Activated effector memory CD4-positive, alpha-beta T cell treated with anti-CD3 and anti-CD28 coated beads, Interleukin-2, amount 50 U/mL, for 16 hours (primary cell): Measurements from ENCODE around the gene CDCA7.
"Not testable (repeated sequence)": the region's sequence is repeated elsewhere in the genome, so short reads cannot be mapped to it uniquely, and the experiment has no call there.

ENCODE experiments used
- DNase-seq: peaks from one replicate; pipeline ENCODE4 v3.0.0-alpha.2; 2020

CDCA7 gene

DNA sequence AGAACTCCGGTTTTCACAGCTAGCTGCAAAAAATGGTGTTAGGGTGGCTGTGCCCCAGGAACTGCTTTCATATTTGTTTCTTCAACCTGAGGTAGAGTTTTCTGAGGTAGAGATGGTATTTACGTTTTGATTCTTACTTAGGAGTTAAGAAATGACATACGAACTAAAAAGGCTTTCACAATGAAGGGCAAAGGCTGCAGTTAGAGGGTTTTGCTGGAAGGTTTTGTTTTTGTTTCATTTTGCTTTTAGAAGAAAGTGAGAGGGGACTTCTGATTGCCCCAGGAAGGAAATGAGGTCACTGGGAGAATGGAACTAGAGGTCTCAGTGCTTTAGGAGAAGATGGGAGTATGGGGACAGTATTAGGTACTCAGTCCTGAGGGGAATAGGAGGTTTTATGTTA lies 15.5 kb downstream of the CDCA7 start:
- no peak for DNase-seq

DNA sequence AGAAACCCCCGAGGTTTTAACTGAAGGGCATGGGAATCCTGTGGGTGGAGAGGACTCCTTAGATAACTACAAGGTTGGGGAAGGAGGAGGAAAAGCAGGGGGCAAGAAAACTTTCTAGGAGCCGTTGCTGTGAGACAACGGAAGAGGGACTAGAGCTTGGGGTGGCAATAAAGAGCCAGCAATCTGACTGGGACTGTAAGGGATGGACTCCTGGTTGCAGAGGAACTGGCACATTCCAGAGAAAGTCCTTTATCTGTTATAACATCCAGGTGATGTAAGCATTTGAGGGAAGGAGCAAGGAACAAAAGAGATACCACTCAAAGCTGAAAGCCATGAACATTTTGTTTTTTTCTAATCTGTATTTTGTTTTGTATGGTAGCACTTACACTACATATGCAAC lies 16.4 kb downstream of the CDCA7 start:
- DNase-seq, result no peak

DNA sequence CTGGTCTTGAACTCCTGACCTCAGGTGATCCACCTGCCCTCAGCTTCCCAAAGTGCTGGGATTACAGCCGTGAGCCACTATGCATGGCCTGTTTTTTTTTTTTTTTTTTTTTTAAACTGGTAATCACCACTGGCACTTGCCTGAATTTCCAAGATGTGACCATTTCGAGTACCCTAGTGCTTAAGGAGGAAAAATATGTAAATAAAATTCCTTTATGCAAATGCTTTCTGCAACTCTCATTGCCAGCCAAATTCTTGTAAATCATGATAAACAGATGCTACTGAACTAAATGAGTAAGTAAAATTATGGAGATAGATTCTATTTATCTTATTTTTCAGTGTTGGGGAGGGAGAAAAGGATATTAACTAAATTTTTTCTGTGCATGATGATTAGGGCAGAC lies 18.6 kb downstream of the CDCA7 start:
- no peak for DNase-seq

DNA sequence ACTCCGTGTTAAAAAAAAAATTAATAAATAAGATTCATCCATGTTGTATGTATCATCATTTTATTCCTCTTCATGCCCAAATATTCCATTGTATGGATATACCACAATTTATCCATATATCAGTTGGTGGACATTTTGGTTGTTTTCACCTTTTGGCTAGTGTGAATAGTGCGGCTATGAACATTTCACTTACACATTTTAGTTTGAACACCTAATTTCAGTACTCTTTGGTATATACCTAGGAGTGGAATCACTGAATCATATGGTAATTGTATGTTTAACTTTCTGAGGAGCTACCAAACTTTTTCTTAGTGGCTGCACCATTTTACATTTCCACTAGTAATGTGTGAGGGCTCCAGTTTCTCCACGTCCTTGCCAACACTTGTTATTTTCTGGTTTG lies 20.0 kb downstream of the CDCA7 start:
- DNase-seq, result no peak

DNA sequence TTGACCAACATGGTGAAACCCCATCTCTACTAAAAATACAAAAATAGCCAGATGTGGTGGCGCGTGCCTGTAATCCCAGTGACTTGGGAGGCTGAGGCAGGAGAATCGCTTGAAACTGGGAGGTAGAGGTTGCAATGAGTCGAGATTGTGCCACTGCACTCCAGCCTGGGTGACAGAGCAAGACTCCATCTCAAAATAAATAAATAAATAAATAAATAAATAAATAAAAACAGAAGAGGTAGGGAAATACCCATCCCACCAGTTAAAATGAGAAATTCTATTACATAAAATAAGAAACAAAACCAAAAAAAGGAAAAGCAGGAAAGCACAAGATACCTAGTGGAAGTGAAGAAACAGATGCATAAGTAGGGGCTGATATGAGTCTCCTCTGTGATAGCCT lies 30.9 kb downstream of the CDCA7 start:
- DNase-seq, result not testable (repeated sequence)

DNA sequence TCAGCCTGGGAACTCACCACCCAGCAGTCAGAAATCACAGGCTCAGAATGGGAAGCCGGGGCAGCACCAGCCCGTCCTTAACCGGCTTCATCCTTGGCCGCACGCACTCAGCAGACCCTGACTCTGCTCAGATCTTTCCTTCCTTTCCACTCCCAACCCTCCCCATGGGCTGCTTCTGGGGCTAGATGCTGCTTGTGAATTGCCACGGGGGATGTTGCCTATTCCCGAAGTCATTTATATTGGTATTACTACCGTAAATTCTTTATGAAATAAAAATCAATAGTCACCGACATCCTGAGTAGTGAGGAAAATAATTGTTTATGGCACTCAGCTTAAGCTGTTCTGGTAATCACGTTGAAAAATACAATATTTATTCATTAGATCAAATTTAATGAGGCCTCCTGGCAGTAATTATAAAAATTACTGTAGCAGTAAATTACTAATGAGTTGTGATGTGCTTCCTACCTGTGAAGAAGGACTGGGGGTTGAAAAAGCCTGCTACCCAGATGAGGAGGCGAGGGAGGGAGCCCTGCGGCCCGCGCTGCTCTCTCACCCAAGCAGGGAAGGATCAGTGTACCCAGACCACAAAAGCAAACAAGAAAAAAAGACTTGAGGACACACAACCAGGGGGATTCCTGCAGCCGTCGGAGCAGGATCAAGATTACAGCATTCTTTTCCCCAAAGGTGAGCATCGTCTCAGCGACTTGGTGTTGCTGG lies 31.5 kb downstream of the CDCA7 start:
- DNase-seq, result no peak

DNA sequence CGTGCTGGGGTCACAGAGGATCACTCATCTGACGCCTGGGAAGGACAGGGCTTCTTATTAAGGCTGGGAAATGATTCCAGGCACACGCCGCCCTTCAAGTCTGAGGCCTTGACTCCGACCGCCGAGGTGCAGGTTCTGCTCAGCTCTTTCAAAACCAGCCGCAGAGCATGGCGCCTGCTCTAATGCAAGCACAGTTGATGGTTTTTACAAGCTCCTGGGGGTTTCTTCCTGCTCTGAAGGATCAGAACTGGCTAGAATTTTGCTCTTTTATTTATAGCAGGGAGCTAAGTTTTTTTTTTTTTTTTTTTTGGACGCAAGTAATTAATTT lies 32.0 kb downstream of the CDCA7 start:
- no peak for DNase-seq

DNA sequence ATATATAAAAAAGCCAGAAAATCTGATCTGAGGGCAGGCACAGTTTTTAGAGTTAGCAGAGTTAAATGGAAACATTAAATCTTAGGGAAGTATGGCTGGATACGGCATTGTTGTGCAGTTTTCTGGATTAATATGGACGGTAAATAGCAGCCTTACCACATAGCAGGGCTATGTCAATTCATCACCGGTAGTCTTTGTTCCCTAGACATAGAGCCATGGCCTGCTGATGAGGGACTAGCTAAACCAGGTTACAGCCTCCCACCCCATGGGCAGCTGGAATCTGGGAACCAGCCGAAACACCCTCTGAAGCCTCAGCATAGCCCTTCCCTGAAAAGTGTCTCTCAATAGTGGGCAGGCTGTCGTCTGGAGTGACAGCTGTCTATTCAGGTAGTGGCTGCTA lies 32.4 kb downstream of the CDCA7 start:
- no peak for DNase-seq

DNA sequence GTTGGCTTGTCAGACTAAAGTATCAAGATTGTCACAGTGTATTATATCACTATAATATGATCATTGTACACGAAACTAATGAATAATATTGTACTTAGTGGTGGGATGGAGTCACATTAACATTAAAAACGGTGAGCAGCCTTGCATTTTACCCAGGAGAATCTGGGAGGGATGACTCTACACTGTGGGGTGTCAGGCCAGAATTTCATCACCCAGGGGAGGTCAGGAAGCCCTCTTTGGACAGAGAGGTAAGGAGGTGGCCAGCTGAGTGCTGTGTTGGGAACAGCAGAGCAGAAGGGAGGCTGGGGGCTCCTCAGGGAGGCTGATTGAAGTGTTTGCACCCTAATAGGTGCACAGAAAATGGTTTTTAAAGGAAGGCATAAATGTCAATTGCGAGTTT lies 33.0 kb downstream of the CDCA7 start:
- DNase-seq, result no peak

DNA sequence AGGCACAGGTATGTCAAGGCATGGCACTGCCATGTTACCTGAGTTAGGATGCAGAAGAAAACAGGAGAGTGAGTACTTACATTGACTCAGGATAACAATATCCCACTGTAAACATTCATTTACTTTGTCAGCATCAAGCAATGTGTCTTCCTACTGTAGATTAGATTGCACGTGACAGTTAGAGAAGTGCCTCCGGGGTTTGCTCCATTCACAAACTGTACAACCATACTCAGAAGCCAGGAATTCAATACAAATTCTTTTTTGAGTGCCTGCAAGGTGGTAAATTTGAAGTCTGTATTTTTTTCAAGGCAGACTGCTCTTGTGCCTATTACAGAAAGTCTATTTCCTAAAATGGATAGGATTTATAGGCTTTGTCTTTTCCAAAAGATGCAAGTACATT lies 34.1 kb downstream of the CDCA7 start:
- DNase-seq, result no peak

DNA sequence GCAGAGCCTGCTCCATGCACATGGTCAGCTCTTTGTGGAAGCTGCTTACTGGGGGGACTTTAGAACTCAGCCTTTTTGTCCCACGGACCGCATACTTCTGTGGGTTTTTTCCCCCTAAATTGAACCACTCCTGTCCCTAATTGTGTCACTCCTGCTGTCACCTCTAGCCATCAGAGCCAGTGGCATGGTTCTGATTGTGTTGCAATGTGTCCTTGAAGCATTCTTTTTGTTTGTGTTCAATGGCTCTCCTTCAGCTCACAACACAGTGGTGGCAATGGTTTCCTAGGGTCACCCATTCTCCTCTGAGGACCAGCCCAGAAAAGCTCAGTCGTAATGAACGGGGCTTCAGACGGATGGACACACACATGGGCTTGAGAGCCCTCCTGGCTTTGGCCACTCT lies 35.4 kb downstream of the CDCA7 start:
- no peak for DNase-seq

DNA sequence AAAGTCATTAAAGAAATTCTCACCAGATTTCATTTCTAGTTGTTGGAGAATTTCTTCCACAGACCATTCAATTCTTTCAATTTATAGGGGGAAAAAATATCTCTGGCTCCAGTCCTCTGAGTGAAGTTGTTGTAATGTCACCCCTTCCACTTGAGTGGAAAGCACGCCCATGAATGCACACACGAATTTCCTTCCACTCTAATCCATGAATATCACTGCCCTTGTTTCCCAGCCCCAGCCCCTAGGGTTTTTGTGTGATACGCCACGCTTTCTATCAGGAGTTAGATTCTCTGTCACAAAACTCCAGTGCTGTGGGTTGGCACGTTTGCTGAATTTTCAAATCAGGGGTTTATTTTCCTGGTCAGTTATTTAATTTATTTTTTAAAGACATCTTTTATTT lies 38.1 kb downstream of the CDCA7 start:
- DNase-seq, result no peak

DNA sequence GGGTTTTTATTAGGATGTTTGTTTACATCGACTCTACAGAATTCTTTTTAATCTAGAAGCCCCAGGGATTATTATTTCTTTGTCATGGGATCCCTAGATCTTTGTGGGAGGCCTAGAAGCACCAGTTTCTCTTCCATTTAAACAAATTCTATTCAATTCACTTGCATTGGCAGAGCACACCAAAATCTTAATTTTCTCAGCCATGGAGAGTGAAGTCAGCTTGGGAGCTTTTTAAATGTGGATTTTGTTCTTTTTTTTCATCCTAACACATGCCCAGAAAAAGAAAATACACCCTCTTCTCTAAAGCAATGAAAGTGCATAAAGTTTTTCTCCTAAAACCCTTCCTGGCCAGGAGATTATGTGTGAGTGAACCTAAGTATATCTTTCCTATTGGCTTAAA lies 38.5 kb downstream of the CDCA7 start:
- no peak for DNase-seq

DNA sequence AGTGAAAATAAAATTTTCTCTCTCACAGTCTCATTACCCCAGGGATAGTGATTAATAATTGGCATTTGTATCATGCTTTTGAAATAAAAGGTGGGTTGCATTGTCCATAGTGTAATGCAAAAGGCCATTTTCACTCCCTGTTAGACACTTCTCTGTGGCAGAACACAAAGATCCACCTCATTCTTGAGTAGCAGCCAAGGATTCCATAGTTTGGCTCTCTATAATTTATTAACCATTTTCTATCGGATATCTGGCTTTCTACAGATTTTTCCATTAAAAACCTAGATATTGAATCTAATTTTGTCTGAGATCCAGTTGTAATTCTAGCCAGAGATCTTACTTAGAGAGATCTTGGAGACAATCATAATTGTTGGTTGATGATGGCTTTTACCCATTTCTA lies 39.0 kb downstream of the CDCA7 start:
- DNase-seq, result no peak

DNA sequence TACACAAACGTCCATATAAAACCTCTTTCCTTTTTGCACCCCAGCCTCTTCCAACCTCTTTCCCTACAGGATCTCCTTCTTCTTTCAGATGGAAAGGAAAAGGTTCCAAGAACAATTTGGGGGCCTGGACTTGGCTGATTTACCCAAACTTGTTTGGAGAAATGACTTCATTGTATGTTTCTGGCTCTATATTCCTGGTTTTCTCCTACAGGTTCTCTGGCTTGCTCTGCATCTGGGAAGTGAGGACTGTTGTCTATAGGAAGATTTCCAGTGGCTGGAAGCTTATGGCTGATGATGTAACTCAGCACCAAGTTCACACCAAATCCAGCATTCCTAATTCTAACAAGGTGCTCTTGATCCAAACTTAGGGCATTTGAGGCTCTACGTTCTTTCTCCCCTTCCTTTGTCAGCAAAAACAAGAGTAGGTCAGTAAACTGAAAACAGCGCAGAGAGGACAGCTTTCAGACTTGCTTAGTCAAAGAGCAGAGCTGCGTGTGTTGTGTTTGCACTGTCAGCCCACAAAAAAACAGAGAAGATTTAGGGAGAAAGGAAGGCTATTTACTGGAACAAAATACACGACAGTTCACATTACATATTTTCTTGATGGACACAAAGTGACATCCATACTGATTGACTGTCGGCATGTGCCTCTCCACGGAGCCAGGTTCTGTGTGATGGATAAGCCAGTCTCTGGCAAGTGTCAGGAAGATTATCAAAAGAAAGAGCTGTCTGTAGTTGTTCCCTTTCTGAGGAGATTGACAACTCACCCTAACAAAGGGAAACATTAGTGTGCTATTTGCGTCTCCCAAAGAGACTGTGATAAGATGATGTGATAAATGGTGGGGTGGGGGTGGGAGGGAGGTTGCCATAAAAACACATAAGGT lies 39.7 kb downstream of the CDCA7 start:
- DNase-seq, result no peak

DNA sequence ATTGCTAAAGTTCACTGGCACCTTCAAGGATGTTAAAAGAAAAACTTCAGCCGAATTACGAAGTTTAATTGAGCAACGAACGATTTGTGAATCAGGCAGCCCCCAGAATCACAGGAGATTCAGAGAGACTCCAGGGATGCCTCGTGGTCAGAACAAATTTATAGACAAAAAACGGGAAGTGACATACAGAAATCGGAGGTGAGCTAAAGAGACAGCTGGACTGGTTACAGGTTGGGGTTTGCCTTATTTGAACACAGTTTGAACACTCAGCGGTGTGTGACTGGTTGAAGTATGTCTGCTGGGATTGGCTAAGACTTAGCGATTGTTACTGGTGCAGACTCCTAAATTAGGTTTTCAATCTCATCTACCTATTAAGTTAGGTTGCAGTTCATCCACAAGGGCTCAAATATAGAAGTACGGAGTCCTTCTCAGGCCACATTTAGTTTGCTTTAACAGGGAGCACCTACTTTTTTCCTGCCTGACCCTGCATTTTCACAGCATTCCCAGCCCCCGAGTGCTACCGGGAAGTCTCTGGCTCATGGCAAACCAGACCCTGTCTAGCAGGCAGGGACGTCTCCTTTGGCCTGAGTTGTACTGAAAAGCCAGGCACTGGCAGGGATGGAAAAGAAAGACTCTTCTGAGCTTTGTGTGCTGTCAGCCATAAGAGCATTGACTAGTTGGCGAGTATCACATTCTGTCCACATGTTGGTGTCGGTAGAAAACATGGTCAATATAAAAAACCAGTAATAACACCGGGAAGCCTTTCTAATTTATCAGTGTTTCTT lies 41.1 kb downstream of the CDCA7 start:
- no peak for DNase-seq

DNA sequence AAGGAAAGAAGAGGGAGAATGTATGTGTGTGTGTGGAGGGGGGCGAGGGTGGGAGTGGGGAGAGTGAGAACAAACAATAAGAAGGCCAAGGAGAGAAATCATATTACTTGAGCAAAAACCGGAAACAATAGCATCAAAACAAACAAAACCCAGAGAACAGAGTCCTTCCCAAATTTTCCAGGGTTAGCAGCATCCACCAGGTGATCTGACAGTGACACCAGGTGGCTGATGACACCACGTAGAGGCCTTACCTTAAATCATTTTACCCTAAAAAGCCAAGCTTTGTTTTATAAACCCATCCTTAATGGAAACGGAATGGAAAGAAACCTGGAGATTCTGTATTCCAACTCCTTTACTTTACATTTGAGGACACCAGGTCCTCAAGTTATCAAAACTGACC lies 42.9 kb downstream of the CDCA7 start:
- no peak for DNase-seq

DNA sequence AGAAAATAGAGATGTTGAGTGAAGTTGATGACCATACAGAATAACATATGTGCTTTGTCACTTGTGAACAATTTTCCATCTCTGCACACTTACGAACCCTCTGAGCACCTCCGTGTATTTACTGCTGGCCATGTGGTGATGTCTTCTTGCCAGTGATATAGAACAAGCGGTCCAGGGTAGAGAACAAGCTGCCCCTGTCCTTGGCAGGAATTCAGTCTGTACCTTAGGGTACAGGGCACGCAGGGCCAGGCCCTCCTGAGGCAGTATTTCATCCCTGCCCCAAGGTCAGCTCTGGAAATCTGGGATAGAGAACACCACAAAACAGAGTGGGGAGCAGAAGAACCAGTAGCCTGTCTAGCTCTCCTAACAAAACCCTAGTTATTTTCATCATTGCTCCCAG lies 44.6 kb downstream of the CDCA7 start:
- no peak for DNase-seq

DNA sequence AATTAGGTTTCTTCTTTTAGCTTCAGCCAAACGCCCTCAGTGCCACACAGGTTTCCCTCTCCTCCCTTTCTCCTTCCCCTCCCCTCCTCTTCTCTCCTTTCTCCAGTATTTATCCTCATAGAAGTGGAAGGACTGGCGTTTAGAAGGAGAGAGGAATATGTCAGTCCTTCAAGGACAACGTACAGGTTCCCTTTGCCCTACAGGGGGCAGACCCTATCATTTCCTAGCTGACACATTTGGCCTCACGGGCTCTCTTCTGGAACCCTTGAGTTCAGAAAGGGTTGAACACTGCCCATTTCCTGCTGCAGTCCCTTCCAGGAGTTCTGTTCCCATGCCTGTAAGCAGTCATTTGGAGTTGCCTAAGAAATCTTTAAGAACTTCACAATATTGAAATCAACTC lies 46.1 kb downstream of the CDCA7 start:
- DNase-seq, result no peak

DNA sequence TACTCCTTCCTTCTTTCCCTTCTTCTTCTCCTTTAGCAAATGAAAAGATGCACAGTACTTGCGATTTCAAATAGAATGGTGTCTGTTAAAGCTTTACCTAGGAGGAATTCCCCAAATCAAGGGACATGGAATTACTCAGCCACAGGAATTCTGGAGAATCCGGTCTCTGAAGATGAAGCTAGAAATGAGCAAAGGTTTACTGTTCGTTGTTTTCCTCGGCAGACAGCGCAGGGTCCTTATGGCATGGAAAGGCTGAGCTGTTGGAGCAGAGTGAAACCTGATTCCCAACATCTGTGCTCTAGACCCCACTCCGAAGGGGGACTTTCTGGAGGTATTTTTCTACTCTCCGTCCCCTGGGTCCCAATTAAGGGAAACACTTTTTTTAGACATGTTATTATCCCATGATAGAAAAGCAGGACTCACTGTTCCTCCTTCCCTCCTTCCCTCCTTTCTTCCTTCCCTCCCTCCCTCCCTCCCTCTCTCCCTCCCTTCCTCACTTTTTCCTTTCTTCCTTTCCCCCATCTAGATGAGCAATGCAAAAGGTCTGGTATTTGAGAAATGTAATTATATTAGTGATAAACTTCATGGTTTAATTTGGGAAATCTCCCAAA lies 47.1 kb downstream of the CDCA7 start:
- DNase-seq, result no peak

DNA sequence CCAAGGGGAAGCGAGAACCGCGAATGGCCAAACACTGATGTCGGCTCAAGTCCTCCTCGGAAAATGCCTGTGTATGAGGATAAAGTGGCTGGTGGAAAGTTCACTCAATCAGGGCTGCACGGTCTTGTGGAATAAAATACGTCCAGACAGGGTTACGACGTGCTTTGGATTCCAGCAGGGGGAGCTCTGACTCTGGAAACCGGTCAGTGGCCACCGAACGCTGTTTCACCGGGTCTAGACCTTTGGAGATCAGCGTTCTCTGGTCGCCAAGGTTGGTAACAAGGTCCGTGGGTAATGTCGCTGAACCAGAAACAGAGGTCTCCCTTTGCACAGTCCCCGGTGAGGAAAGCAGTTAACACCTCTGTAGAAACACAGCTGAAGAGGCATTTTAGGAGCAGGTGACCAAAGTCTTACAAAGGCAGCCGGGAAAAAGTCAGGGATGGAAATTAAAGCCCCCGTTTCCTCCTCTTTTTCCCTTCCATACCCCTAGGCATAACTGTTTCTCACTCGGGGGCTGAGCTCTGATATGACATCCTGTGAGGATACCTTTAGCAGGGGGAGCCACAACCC lies 47.8 kb downstream of the CDCA7 start:
- peak; percentile 88 for DNase-seq

DNA sequence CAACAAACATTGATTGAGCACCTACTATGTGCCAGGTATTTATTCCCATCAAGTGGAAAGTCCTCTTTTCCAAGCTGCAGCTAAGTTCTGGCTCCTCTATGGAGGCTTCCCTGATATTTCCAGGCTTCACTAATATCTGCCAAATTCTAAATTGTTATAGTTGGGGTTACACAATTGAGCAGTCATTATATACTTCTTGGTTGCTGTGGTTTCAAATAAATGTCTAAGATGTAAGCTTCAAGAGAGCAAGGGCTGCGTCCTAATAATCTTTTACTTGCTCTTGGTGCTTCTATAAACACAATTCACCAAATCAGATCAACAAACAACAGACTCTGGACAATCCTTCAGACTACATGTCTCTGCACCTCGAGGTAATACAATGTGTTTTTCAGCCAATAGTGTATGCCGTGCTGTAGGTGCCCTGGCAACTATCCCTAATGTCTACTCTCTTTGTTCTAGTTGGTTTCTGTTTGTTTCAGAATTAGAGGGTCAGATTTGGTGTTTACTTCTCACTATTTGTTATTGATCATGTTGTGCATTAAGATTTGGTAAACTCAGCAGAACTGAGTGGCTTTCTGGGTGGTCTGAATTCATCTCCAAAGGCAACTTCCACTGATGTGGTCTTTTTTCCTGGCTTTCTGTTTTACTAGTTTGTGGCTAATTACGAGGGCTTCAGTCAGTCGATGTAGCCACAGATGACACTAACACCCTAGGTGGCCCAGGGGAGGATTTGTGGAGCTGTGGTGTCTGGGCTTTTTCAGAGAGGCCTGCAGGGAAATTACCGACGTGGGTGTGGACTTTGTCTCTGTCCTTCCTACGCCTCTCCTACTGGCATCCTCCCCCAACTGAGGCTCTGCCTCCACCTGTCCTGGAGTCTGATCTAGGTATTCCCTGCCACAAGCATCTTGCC lies 50.4 kb downstream of the CDCA7 start:
- no peak for DNase-seq
